Esophagus muscularis mucosa (tissue), 4 donors: ENCODE data around the gene TAS1R2. TPM values are rescaled to one million over a fixed set of nuclear protein-coding genes. Genes with fewer than 3 reads are reported as not detected.

Experiments used
- DNase-seq: peaks from one replicate; pipeline ENCODE4 v3.0.0-alpha.2; 2017; ENCODE audit errors: extremely low spot score
- H3K27ac ChIP-seq, 4 donors: fragments of 200-600 bp; sonication (generic); replicated peaks in 1 of 4; 1 replicate in 3 of 4; 2 replicates in 1 of 4; pipeline ENCODE4 v1.5.1; 2016 to 2019; ENCODE audit warnings: mild to moderate bottlenecking in 1 of 4
- H3K27me3 ChIP-seq, 4 donors: fragments of 200-600 bp; sonication (generic); one replicate each; pipeline versions ENCODE4 v1.5.1 to v1.6.0; 2016 to 2019
- H3K36me3 ChIP-seq, 4 donors: fragments of 200-600 bp; sonication (generic); one replicate each; pipeline ENCODE4 v1.5.1; 2016 to 2019
- H3K4me1 ChIP-seq, 4 donors: fragments of 200-600 bp; sonication (generic); one replicate each; pipeline ENCODE4 v1.5.1; 2016 to 2019
- H3K4me3 ChIP-seq, 4 donors: fragments of 200-600 bp; sonication (generic); 1 replicate in 2 of 4; 2 replicates in 2 of 4; pipeline ENCODE4 v1.5.1; 2016 to 2019; ENCODE audit warnings: mild to moderate bottlenecking in 4 of 4, moderate library complexity in 1 of 4
- H3K9me3 ChIP-seq, 4 donors: fragments of 200-600 bp; sonication (generic); 1 replicate in 3 of 4; 2 replicates in 1 of 4; pipeline ENCODE4 v1.5.1; 2016 to 2019
- EP300 ChIP-seq: sonication (generic); formaldehyde crosslinking; IDR thresholded peaks from one replicate; pipeline ENCODE4 v1.6.1; 2017; ENCODE audit warnings: antibody characterized with exemption
- POLR2A ChIP-seq: fragments of 450-650 bp; IDR thresholded peaks from one replicate; pipeline ENCODE4 v1.6.1; 2017; ENCODE audit warnings: antibody characterized with exemption, moderate library complexity, mild to moderate bottlenecking, low read depth
- POLR2AphosphoS5 ChIP-seq, 2 donors: sonication (generic); formaldehyde crosslinking; IDR thresholded peaks; one replicate each; pipeline ENCODE4 v1.6.1; 2017; ENCODE audit warnings: antibody characterized with exemption in 2 of 2
- WGBS: methylation state at CpG from one replicate; pipeline ENCODE4 v1.1.5; 2018; 5-methylcytosine and 5-hydroxymethylcytosine counted together
- intact Hi-C: fragments of 100-400 bp; cut with DNase I; formaldehyde crosslinking; loops from one replicate; pipeline ENCODE4 v1.15.1; 2023
- total RNA-seq, 4 donors: library from RNA; depleted of rRNA; stranded (reverse); fragments of >200 nt; gene quantifications; one replicate each; pipeline versions ENCODE4 v1.1.0 to v1.2.1, GENCODE V29; 2016
- TF ChIP-seq, protein P1 (sequence below), 3 experiments: fragments of 200-600 bp in 2 of 3; fragments of 450-650 bp in 1 of 3; sonication (generic) in 2 of 3; IDR thresholded peaks; one replicate each; pipeline ENCODE4 v1.5.1; 2017 to 2019; ENCODE audit warnings: antibody characterized with exemption in 3 of 3, mild to moderate bottlenecking in 2 of 3, moderate library complexity in 1 of 3

The TAS1R2 gene
- total RNA-seq, 4 donors from 2014 or later = not detected

DNA sequence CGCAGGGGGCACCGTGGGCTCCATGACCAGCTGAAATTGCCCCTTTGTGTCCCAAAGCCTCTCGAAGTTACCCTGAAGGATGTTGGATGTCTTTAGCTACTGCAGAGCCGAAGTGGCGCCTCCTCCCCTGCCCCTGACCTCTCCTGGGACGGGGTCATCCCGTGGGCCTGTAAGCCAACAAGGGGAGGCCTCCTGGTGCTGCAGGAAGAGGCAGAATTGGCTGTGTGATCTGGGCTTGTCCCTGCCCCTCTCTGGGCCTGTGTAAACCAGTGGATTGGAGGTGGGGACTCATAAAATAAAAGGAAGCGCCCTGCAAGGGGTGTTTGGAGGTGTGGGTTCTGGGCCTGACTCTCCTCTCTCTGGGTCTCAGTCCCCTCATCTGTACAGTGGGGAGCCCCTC is 2.1 kb upstream of the TAS1R2 start:
- H3K27me3 ChIP-seq = peaks cover 0 to 10% (median 0%) of the 10 kb centered on the region in 4 donors
- intact Hi-C loops = no loop called here
- no peaks in the 10 kb centered on the region for H3K36me3 ChIP-seq
- no peak for DNase-seq
- H3K4me1 ChIP-seq = no peaks in the 10 kb centered on the region
- no peak overlapping the region for H3K4me3 ChIP-seq
- TF ChIP-seq, protein P1, sequence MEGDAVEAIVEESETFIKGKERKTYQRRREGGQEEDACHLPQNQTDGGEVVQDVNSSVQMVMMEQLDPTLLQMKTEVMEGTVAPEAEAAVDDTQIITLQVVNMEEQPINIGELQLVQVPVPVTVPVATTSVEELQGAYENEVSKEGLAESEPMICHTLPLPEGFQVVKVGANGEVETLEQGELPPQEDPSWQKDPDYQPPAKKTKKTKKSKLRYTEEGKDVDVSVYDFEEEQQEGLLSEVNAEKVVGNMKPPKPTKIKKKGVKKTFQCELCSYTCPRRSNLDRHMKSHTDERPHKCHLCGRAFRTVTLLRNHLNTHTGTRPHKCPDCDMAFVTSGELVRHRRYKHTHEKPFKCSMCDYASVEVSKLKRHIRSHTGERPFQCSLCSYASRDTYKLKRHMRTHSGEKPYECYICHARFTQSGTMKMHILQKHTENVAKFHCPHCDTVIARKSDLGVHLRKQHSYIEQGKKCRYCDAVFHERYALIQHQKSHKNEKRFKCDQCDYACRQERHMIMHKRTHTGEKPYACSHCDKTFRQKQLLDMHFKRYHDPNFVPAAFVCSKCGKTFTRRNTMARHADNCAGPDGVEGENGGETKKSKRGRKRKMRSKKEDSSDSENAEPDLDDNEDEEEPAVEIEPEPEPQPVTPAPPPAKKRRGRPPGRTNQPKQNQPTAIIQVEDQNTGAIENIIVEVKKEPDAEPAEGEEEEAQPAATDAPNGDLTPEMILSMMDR (IDR thresholded peaks at IDR 0.05) = no peak
- TF ChIP-seq POLR2AphosphoS5 (IDR thresholded peaks at IDR 0.05) (no peak), POLR2A (no peak), EP300 (no peak)
- H3K27ac ChIP-seq = no peak overlapping the region
- WGBS = 47% methylated on average over 6 of the region's 8 CpGs
- H3K9me3 ChIP-seq = no peaks in the 10 kb centered on the region

DNA sequence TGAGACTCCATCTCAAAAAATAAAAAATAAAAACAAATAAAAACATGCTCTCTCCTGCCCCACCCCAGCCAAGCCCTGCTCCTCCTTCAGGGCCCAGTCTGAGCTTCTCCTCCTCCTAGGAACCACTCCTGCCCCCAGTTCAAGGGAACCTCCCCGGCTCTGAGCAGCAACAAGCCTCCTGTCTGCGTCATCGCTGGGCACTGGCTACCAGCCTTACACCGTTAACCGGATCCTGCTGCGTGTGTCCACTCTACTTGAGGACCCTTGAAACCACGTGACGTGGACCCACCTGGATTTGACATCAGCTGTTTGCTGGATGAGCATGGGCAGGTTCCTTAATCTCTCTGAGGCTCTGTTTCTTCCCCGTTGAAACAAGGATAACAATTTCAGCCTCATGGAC is 1.6 kb upstream of the TAS1R2 start:
- no peaks in the 10 kb centered on the region for H3K36me3 ChIP-seq
- DNase-seq = no peak
- no peak for TF ChIP-seq POLR2A
- no peak for TF ChIP-seq POLR2AphosphoS5 (IDR thresholded peaks at IDR 0.05)
- no peak for TF ChIP-seq EP300
- TF ChIP-seq, protein P1 (IDR thresholded peaks at IDR 0.05) = no peak
- H3K4me1 ChIP-seq = no peaks in the 10 kb centered on the region
- H3K9me3 ChIP-seq = no peaks in the 10 kb centered on the region
- no peak overlapping the region for H3K4me3 ChIP-seq
- intact Hi-C loops = no loop called here
- H3K27ac ChIP-seq = no peak overlapping the region
- peaks cover 0 to 10% (median 0%) of the 10 kb centered on the region in 4 donors for H3K27me3 ChIP-seq
- 80% methylated on average over 9 of the region's 9 CpGs for WGBS

DNA sequence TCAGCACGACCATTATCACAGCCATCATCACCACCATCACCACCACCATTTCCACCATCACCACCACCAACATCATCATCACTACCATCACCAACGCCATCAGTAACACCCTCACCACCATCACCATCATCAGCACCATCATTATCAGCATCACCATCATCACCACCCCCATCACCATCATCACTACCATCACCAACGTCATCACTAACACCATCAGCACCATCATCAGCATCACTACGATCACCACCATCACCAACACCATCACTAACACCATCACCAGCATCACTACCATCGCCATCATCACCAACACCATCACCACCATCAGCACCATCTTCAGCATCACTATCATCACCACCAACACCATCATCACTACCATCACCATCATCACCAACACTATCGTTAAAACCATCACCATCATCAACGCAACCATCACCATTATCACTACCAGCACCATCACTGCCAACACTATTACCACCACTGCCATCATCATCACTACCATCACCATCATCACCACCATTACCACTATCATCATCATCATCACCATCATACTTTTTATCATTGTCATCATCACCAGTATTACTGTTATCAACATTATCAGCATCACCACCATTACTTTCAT is 1.3 kb downstream of the TAS1R2 start:
- Histone ChIP-seq H3K27ac (no peak overlapping the region), H3K27me3 (peaks cover 0 to 13% (median 0%) of the 10 kb centered on the region in 4 donors), H3K36me3 (no peaks in the 10 kb centered on the region), H3K4me3 (no peak overlapping the region), H3K9me3 (no peaks in the 10 kb centered on the region), H3K4me1 (no peaks in the 10 kb centered on the region)
- TF ChIP-seq EP300 (no peak), POLR2AphosphoS5 (IDR thresholded peaks at IDR 0.05) (no peak), POLR2A (no peak)
- TF ChIP-seq, protein P1 (IDR thresholded peaks at IDR 0.05) = no peak
- DNase-seq = no peak
- intact Hi-C loops = no loop called here
- 92% methylated on average over 7 of the region's 7 CpGs for WGBS

DNA sequence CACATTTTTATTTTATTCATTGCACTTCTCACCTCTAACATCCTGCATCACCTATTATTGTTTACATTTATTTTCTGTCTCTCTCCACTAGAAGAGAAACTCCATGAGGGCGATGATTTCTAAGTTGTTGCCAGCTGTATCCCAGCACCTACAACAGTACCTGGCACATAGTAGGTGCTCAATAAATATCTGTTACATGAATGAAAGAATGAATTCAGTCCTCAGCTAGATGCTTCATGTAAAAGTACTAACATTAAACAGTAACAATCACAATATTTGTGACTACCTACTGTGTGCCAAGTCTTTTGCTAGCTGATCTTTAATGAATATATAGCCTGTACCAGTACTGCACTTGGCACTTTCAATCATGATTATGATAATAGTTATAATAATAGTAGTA is 3.0 kb downstream of the TAS1R2 start:
- DNase-seq = no peak

More for the DNA sequence above, 3.0 kb downstream of the TAS1R2 start:
- no peaks in the 10 kb centered on the region for H3K4me1 ChIP-seq
- 100% methylated on average over 1 of the region's 1 CpG for WGBS
- H3K27me3 ChIP-seq = peaks cover 0 to 25% (median 0%) of the 10 kb centered on the region in 4 donors
- H3K36me3 ChIP-seq = no peaks in the 10 kb centered on the region
- H3K4me3 ChIP-seq = no peak overlapping the region
- intact Hi-C loops = no loop called here
- no peak overlapping the region for H3K27ac ChIP-seq
- H3K9me3 ChIP-seq = no peaks in the 10 kb centered on the region
- TF ChIP-seq EP300 = no peak
- no peak for TF ChIP-seq POLR2AphosphoS5 (IDR thresholded peaks at IDR 0.05)
- TF ChIP-seq, protein P1 (IDR thresholded peaks at IDR 0.05) = no peak
- TF ChIP-seq POLR2A = no peak
